ENCODE measurements around the gene SRSF4.
"Not testable (repeated sequence)": the region's sequence is repeated elsewhere in the genome, so short reads cannot be mapped to it uniquely, and the experiment has no call there.

Gene SRSF4

DNA sequence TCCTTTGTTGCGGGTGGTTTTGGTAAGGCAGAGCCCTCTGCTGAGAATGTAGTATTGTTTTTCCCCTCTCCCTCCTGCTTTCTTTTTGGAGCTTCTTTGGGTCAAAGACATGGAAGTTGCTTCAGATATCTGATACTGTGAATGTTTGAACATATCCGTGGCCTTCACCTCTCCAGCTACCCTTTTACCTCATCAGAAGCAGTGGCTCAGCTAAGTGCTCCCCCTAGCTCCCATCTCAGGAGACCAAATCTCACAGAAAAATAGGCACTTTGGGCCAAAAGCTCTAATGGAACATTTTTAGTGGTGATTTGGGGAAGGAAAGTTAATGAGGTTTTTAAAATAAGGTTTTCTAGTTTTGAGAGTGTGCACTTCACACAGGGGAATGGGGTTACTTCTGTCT, 64.3 kb downstream of the SRSF4 start:
- H3K36me3 ChIP-seq (ENCODE audit: insufficient read depth, low read length): peaks cover 8% of the 10 kb centered on the region; the same call in 1 of the 2 replicates
- WGBS: 78% methylated on average over 2 of the region's 2 CpGs
- H3K27ac ChIP-seq (ENCODE audit: low read depth, low read length): no peak overlapping the region
- peaks cover 9% of the 10 kb centered on the region; the same call in 1 of the 2 replicates for H3K4me1 ChIP-seq (ENCODE audit: insufficient read depth, low read length)
- H3K9ac ChIP-seq (ENCODE audit: low read depth, low read length): no peak overlapping the region
- no peaks in the 10 kb centered on the region for H3K9me3 ChIP-seq (ENCODE audit: insufficient read depth, low read depth, low read length)
- H3K27me3 ChIP-seq (ENCODE audit: insufficient read depth, low read length): peaks cover 18% of the 10 kb centered on the region
- no peak overlapping the region for H3K4me3 ChIP-seq (ENCODE audit: low read length)

DNA sequence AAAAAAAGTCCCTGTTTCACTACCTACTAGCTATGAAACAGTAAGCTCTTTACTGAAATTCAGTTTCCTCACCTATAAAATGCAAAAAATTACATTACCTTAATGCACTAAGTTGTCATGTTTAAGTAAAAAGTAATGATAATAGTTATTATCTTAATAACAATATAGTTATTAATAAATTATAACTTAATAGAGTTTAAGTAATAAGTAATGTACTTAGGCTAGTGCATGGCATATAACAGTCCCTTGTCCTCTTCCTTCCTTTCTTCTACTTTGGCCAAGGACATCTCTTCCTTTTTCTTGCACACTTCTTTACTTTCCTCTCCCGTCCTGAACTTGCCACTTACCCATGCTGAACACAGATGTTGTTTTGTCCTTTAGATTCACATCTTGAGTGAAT, 67.0 kb downstream of the SRSF4 start:
- Histone ChIP-seq H3K4me3 (ENCODE audit: low read length) (no peak overlapping the region), H3K36me3 (ENCODE audit: insufficient read depth, low read length) (peaks cover 17% of the 10 kb centered on the region; the same call in 1 of the 2 replicates), H3K4me1 (ENCODE audit: insufficient read depth, low read length) (peaks cover 13% of the 10 kb centered on the region; the same call in 1 of the 2 replicates), H3K27me3 (ENCODE audit: insufficient read depth, low read length) (no peaks in the 10 kb centered on the region), H3K9ac (ENCODE audit: low read depth, low read length) (no peak overlapping the region), H3K9me3 (ENCODE audit: insufficient read depth, low read depth, low read length) (no peaks in the 10 kb centered on the region), H3K27ac (ENCODE audit: low read depth, low read length) (no peak overlapping the region)
- 90% methylated on average over 1 of the region's 1 CpG for WGBS

DNA sequence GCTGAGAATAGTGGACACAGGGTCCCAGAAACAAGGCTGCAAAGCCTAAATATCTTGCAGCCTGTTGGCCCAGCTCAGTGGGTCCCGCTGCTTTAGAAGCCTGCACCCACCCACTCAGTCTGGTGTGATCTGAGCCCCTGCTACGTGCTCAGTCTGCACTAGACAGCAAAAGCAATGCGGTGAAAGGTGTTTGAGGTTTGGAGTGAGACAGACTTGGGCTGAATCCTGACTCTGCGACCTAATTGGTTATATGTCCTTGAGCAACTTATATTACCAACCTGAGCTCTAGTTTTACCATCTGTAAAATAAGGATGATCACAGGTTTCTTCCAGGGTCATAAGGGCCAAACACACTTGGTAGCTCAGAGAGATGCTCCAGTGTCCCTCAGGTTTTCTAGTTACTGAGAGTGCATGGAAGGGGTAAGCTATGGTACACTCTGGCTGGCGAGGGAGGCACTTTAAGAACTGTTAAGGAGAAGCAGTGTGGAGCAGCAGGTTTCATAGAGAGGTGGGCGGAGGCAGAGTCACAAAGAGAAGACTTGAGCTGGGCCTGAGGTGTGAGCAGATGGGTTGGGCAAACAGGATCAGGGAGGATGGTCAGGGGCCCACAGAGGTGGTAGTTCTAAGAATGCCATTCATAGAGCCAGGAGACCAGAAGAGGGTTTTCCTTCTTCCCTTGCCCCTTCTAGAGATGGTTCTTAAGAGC, 68.1 kb downstream of the SRSF4 start:
- Histone ChIP-seq H3K9me3 (ENCODE audit: insufficient read depth, low read depth, low read length) (no peaks in the 10 kb centered on the region), H3K36me3 (ENCODE audit: insufficient read depth, low read length) (peaks cover 22% of the 10 kb centered on the region; the same call in 1 of the 2 replicates), H3K4me3 (ENCODE audit: low read length) (no peak overlapping the region), H3K27me3 (ENCODE audit: insufficient read depth, low read length) (no peaks in the 10 kb centered on the region), H3K4me1 (ENCODE audit: insufficient read depth, low read length) (peaks cover 13% of the 10 kb centered on the region; the same call in 1 of the 2 replicates), H3K9ac (ENCODE audit: low read depth, low read length) (no peak overlapping the region), H3K27ac (ENCODE audit: low read depth, low read length) (no peak overlapping the region)
- 71% methylated on average over 6 of the region's 6 CpGs for WGBS

DNA sequence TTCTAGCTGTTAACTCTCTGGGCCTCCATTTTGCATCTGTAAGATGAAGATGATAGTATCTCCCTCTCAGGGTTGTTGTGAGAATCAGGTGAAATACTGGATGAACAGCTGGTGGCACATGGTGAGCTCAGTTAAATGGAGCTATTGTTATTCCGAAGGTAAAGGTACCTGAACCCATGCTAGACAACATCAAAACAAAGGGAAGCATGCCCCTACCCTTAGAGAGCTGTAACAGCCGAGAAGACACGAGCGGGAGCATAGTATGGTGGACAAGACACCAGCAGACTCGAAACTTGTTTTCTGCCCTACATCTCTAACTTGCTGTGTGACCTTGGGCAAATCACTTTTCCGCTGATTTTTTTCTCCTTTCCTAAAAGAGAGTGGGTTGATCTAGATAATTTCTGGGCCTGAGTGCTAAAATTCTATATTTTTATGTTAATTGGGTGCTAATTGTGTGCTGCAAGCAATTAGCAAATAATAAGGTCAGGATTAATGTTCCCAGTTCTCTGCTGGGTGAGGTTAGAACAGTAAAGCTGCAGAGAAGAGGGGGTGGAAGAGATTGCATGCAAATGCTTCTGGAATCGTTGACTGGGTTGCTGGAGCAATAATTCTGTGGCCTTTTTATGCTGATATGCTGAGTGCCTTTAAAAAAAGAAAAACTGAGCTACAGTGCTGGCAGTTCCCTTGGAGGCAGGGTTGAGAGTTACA, 68.8 kb downstream of the SRSF4 start:
- WGBS: 82% methylated on average over 7 of the region's 7 CpGs
- Histone ChIP-seq H3K9ac (ENCODE audit: low read depth, low read length) (no peak overlapping the region), H3K9me3 (ENCODE audit: insufficient read depth, low read depth, low read length) (no peaks in the 10 kb centered on the region), H3K27me3 (ENCODE audit: insufficient read depth, low read length) (no peaks in the 10 kb centered on the region), H3K4me1 (ENCODE audit: insufficient read depth, low read length) (peaks cover 13% of the 10 kb centered on the region; the same call in 1 of the 2 replicates), H3K27ac (ENCODE audit: low read depth, low read length) (no peak overlapping the region), H3K36me3 (ENCODE audit: insufficient read depth, low read length) (peaks cover 19% of the 10 kb centered on the region; the same call in 1 of the 2 replicates), H3K4me3 (ENCODE audit: low read length) (no peak overlapping the region)

DNA sequence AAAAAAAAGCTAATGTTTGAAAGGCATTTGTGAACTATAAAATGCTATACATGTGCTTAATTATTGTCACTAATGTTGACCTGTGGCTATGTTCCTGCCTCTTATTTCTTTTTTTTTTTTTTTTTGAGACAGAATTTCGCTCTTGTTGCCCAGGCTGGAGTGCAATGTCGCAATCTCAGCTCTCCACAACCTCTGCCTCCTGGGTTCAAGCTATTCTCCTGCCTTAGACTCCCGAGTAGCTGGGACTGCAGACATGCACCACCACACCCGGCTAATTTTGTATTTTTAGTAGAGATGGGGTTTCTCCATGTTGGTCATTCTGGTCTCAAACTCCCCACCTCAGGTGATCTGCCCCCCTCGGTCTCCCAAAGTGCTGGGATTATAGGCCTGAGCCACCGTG, 73.7 kb downstream of the SRSF4 start:
- not testable (repeated sequence) for H3K9me3 ChIP-seq (ENCODE audit: insufficient read depth, low read depth, low read length); H3K4me3 ChIP-seq (ENCODE audit: low read length); H3K27ac ChIP-seq (ENCODE audit: low read depth, low read length); H3K27me3 ChIP-seq (ENCODE audit: insufficient read depth, low read length); H3K9ac ChIP-seq (ENCODE audit: low read depth, low read length)
- Histone ChIP-seq H3K36me3 (ENCODE audit: insufficient read depth, low read length) (peaks cover 14% of the 10 kb centered on the region; the same call in 1 of the 2 replicates), H3K4me1 (ENCODE audit: insufficient read depth, low read length) (peaks cover 11% of the 10 kb centered on the region; the same call in 1 of the 2 replicates)
- 90% methylated on average over 6 of the region's 6 CpGs for WGBS

DNA sequence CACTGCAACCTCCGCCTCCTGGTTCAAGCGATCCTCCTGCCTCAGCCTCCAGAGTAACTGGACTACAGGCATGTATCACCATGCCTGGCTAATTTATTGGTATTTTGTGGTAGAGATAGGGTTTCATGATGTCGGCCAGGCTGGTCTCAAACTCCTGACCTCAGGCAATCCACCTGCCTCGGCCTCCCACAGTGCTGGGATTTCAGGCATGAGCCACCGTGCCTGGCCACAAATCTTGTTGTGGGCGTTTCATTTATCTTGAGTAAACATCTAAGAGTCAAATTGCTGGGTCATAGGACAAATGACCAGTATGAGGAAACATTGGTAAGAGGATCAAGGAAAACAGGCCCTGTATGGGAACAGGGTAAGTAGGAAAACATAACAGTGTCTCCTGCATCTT, 75.9 kb downstream of the SRSF4 start:
- Histone ChIP-seq H3K27me3 (ENCODE audit: insufficient read depth, low read length) (no peaks in the 10 kb centered on the region), H3K9ac (ENCODE audit: low read depth, low read length) (no peak overlapping the region), H3K4me1 (ENCODE audit: insufficient read depth, low read length) (no peaks in the 10 kb centered on the region), H3K36me3 (ENCODE audit: insufficient read depth, low read length) (peaks cover 15% of the 10 kb centered on the region; the same call in 1 of the 2 replicates), H3K9me3 (ENCODE audit: insufficient read depth, low read depth, low read length) (no peaks in the 10 kb centered on the region), H3K27ac (ENCODE audit: low read depth, low read length) (no peak overlapping the region), H3K4me3 (ENCODE audit: low read length) (no peak overlapping the region)
- 94% methylated on average over 6 of the region's 6 CpGs for WGBS

DNA sequence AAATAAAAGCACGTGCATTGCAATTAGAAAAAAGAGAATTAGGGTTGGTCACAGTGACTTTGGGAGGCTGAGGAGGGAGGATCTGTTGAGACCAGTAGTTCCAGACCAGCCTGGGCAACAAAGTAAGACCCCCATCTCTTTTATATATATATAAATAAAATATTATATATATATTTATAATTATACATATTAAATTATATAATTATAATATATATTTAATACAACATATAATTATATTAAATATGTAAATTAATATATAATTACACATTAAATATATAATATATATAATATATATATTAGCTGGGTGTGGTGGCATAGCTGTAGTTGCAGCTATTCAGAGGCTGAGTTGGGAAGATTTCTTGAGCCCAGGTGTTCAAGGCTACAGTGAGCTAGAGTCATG, 81.2 kb downstream of the SRSF4 start:
- Histone ChIP-seq H3K9me3 (ENCODE audit: insufficient read depth, low read depth, low read length) (no peaks in the 10 kb centered on the region), H3K36me3 (ENCODE audit: insufficient read depth, low read length) (peaks cover 16% of the 10 kb centered on the region; the same call in 1 of the 2 replicates), H3K27me3 (ENCODE audit: insufficient read depth, low read length) (no peaks in the 10 kb centered on the region), H3K27ac (ENCODE audit: low read depth, low read length) (no peak overlapping the region), H3K9ac (ENCODE audit: low read depth, low read length) (no peak overlapping the region), H3K4me1 (ENCODE audit: insufficient read depth, low read length) (peaks cover 15% of the 10 kb centered on the region; the same call in 1 of the 2 replicates), H3K4me3 (ENCODE audit: low read length) (no peak overlapping the region)
- 90% methylated on average over 1 of the region's 1 CpG for WGBS

DNA sequence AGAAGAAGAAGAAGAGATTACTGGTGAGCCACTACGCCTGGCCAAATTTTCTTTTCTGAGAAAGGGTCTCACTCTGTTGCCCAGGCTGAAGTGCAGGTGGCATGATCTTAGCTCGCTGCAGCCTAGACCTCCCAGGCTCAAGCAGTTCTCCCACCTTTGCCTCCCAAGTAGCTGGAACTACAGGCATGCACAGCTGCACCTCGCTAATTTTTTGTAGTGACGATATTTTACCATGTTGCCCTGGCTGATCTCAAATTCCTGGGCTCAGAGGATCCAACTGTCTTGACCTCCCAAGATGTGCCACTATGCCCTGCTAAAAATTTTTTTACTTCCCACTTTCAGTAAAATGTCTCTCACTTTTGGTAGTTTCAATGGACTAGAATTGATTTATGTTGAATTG, 82.4 kb downstream of the SRSF4 start:
- Histone ChIP-seq H3K27ac (ENCODE audit: low read depth, low read length) (no peak overlapping the region), H3K9ac (ENCODE audit: low read depth, low read length) (no peak overlapping the region), H3K36me3 (ENCODE audit: insufficient read depth, low read length) (peaks cover 16% of the 10 kb centered on the region; the same call in 1 of the 2 replicates), H3K27me3 (ENCODE audit: insufficient read depth, low read length) (no peaks in the 10 kb centered on the region), H3K4me1 (ENCODE audit: insufficient read depth, low read length) (peaks cover 15% of the 10 kb centered on the region; the same call in 1 of the 2 replicates), H3K4me3 (ENCODE audit: low read length) (no peak overlapping the region), H3K9me3 (ENCODE audit: insufficient read depth, low read depth, low read length) (no peaks in the 10 kb centered on the region)
- 97% methylated on average over 4 of the region's 4 CpGs for WGBS
